ENCODE data around the gene OPRD1. TPM values are rescaled to one million over a fixed set of nuclear protein-coding genes. Genes with fewer than 3 reads are reported as not detected.

The OPRD1 gene
- total and polyA plus RNA-seq, 2 donors (not counting 1 experiment from before 2014, with no cell fraction given) = not detected

- DNase-seq (no peak), ATAC-seq (ENCODE audit: low read depth) (no peak)
- peaks cover 0 to under 1% (median 0%) of the 10 kb centered on the region in 3 donors for H3K9me3 ChIP-seq (ENCODE audit: control extremely low read depth in 1 of 3, control insufficient read depth in 2 of 3, insufficient read depth in 1 of 3, low read length in 2 of 3)
- no peaks in the 10 kb centered on the region for H4K20me1 ChIP-seq (ENCODE audit: control insufficient read depth, insufficient read depth, low read length, poor library complexity, severe bottlenecking)
- Mint-ChIP-seq H3K27ac (no peak overlapping the region), H3K27me3 (peaks cover 63% of the 10 kb centered on the region), H3K9me3 (ENCODE audit: insufficient read depth) (no peaks in the 10 kb centered on the region), H3K4me1 (peaks cover 6% of the 10 kb centered on the region), H3K4me3 (no peak overlapping the region)
- H3K27ac ChIP-seq (ENCODE audit: low read length in 2 of 2) = no peak overlapping the region
- ChIA-PET CTCF (interaction anchor here (0.9 kb wide), 1 partner anchor 64 kb away, joined by 3 read pairs; no protein-coding TSS in a partner anchor), POLR2A (no interaction called here)
- no peak overlapping the region for H3K4me3 ChIP-seq (ENCODE audit: control extremely low read depth in 1 of 5, extremely low read depth in 1 of 5, insufficient read depth in 1 of 5, low read depth in 2 of 5, low read length in 4 of 5)
- H3K27me3 ChIP-seq (replicated peaks in 1 of 4; ENCODE audit: control extremely low read depth in 1 of 4, control insufficient read depth in 3 of 4, insufficient read depth in 4 of 4, low read length in 3 of 4) = peaks cover 0 to 61% (median 20%) of the 10 kb centered on the region in 4 experiments
- no peaks in the 10 kb centered on the region for H3K79me2 ChIP-seq (ENCODE audit: control insufficient read depth, insufficient read depth, low read length)
- intact Hi-C loops (cut with micrococcal nuclease) = no loop called here
- TF ChIP-seq EZH2 (IDR thresholded peaks at IDR 0.05; ENCODE audit: borderline replicate concordance, insufficient read depth, low read depth, low read length, poor library complexity, severe bottlenecking) = no peak
- TF ChIP-seq CTCF (IDR thresholded peaks at IDR 0.05) = no peak
- H3K9ac ChIP-seq (ENCODE audit: low read length) = no peak overlapping the region
- H2AFZ ChIP-seq (ENCODE audit: insufficient read depth, low read depth, low read length, poor library complexity, severe bottlenecking) = no peak overlapping the region
- WGBS (ENCODE audit: insufficient coverage) = 93% methylated on average over 13 of the region's 15 CpGs
- peaks cover 0 to 4% of the 10 kb centered on the region in 2 donors for H3K4me1 ChIP-seq (ENCODE audit: control insufficient read depth in 2 of 2, insufficient read depth in 2 of 2, low read length in 2 of 2)
- no peaks in the 10 kb centered on the region for H3K36me3 ChIP-seq (replicated peaks in 1 of 2; ENCODE audit: control extremely low read depth in 1 of 2, control insufficient read depth in 1 of 2, extremely low read depth in 1 of 2, insufficient read depth in 2 of 2, low read length in 1 of 2)
- no peak overlapping the region for H3K4me2 ChIP-seq (replicated peaks; ENCODE audit: low read depth, low read length, poor library complexity, severe bottlenecking)
Measured at GRCh38 chr1:28813931-28814465, 2.0 kb downstream of the OPRD1 start.

DNA sequence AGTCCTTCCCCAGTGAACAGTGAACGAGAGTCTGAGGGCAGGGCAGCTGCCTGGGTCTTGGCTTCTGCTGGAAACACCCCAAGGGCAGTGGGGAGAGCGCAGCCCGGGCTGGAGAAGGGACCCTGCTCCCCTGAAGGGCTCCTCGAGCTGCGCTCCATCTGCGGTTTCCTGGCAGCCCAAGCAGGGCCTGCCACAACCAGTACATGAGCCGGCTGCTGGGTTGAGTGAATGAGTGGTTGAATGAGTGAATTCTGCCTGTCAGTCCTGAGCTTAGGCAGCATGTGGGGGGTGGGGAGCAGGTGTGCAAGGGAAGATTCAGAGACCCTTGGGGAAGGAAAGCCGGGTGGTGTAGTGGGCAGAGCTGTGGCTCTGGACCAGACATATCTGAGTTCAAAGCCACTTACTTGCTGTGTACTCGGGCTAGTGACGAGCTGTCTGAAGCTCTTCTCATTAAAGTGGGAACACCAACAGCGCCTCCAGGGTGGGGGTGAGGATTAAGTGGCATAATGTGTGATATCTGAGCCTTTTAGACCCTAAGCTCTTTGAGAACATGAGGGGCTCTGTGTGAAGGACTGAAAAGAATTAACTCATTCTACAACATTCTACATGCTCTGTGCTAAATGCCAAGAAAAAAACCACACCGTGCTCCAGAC lies 3.7 kb downstream of the OPRD1 start:
- Mint-ChIP-seq H3K27ac (no peak overlapping the region), H3K9me3 (ENCODE audit: insufficient read depth) (no peaks in the 10 kb centered on the region), H3K4me3 (no peak overlapping the region), H3K27me3 (peaks cover 54% of the 10 kb centered on the region), H3K4me1 (peaks cover 6% of the 10 kb centered on the region)
- H3K27ac ChIP-seq (ENCODE audit: low read length in 2 of 2) = no peak overlapping the region
- peaks cover 0 to 4% of the 10 kb centered on the region in 2 donors for H3K4me1 ChIP-seq (ENCODE audit: control insufficient read depth in 2 of 2, insufficient read depth in 2 of 2, low read length in 2 of 2)
- CTCF ChIA-PET = interaction anchor here (0.6 to 1.2 kb wide), 2 partner anchors 51 to 62 kb away, joined by 3 read pairs; no protein-coding TSS in a partner anchor
- no peak for DNase-seq
- TF ChIP-seq CTCF (IDR thresholded peaks at IDR 0.05) (no peak), EZH2 (IDR thresholded peaks at IDR 0.05; ENCODE audit: borderline replicate concordance, insufficient read depth, low read depth, low read length, poor library complexity, severe bottlenecking) (no peak)
- H3K36me3 ChIP-seq (replicated peaks in 1 of 2; ENCODE audit: control extremely low read depth in 1 of 2, control insufficient read depth in 1 of 2, extremely low read depth in 1 of 2, insufficient read depth in 2 of 2, low read length in 1 of 2) = no peaks in the 10 kb centered on the region
- intact Hi-C loops (cut with micrococcal nuclease) = no loop called here
- H4K20me1 ChIP-seq (ENCODE audit: control insufficient read depth, insufficient read depth, low read length, poor library complexity, severe bottlenecking) = no peaks in the 10 kb centered on the region
- POLR2A ChIA-PET = no interaction called here
- no peak overlapping the region for H2AFZ ChIP-seq (ENCODE audit: insufficient read depth, low read depth, low read length, poor library complexity, severe bottlenecking)
- peaks cover 0 to 50% (median 15%) of the 10 kb centered on the region in 4 experiments for H3K27me3 ChIP-seq (replicated peaks in 1 of 4; ENCODE audit: control extremely low read depth in 1 of 4, control insufficient read depth in 3 of 4, insufficient read depth in 4 of 4, low read length in 3 of 4)
- ATAC-seq (ENCODE audit: low read depth) = no peak
- peaks cover 0 to 4% (median 0%) of the 10 kb centered on the region in 3 donors for H3K9me3 ChIP-seq (ENCODE audit: control extremely low read depth in 1 of 3, control insufficient read depth in 2 of 3, insufficient read depth in 1 of 3, low read length in 2 of 3)
- 34% methylated on average over 11 of the region's 12 CpGs for WGBS (ENCODE audit: insufficient coverage)
- H3K4me3 ChIP-seq (ENCODE audit: control extremely low read depth in 1 of 5, extremely low read depth in 1 of 5, insufficient read depth in 1 of 5, low read depth in 2 of 5, low read length in 4 of 5) = no peak overlapping the region
- no peaks in the 10 kb centered on the region for H3K79me2 ChIP-seq (ENCODE audit: control insufficient read depth, insufficient read depth, low read length)
- no peak overlapping the region for H3K9ac ChIP-seq (ENCODE audit: low read length)
- no peak overlapping the region for H3K4me2 ChIP-seq (replicated peaks; ENCODE audit: low read depth, low read length, poor library complexity, severe bottlenecking)

Measured in B cell (primary cell).